Peyer's patch (tissue), 4 donors: Measurements from ENCODE around the gene SPRR1A. TPM values are rescaled to one million over a fixed set of nuclear protein-coding genes. Genes with fewer than 3 reads are reported as not detected.

Experiments used
- DNase-seq, 3 donors: peaks; one replicate each; pipeline ENCODE4 v3.0.0-alpha.2; 2017 to 2019
- H3K27ac ChIP-seq, 4 donors: fragments of 200-600 bp; sonication (generic); one replicate each; pipeline ENCODE4 v1.5.1; 2016 to 2019
- H3K27me3 ChIP-seq, 2 donors: fragments of 200-600 bp; sonication (generic); one replicate each; pipeline ENCODE4 v1.5.1; 2019
- H3K36me3 ChIP-seq, 3 donors: fragments of 200-600 bp; sonication (generic); one replicate each; pipeline ENCODE4 v1.5.1; 2016 to 2019
- H3K4me1 ChIP-seq, 4 donors: fragments of 200-600 bp; sonication (generic); one replicate each; pipeline ENCODE4 v1.5.1; 2016 to 2019
- H3K4me3 ChIP-seq, 4 donors: fragments of 200-600 bp; sonication (generic); 1 replicate in 3 of 4; 2 replicates in 1 of 4; pipeline ENCODE4 v1.5.1; 2016 to 2019; ENCODE audit warnings: mild to moderate bottlenecking in 1 of 4
- H3K9me3 ChIP-seq, 4 donors: fragments of 200-600 bp; sonication (generic); one replicate each; pipeline ENCODE4 v1.5.1; 2016 to 2019; ENCODE audit warnings: mild to moderate bottlenecking in 1 of 4
- POLR2A ChIP-seq, 2 donors: fragments of 450-650 bp; IDR thresholded peaks; one replicate each; pipeline ENCODE4 v1.5.1; 2017; ENCODE audit warnings: antibody characterized with exemption in 2 of 2, mild to moderate bottlenecking in 2 of 2, moderate library complexity in 2 of 2
- total RNA-seq, 4 donors: library from RNA; depleted of rRNA; stranded (reverse); fragments of >200 nt; gene quantifications; one replicate each; pipeline ENCODE4 v1.1.0, GENCODE V29; 2016
- TF ChIP-seq, protein P1 (sequence below), 6 experiments: fragments of 450-650 bp in 4 of 6; fragments of 200-600 bp in 2 of 6; sonication (generic) in 1 of 6; IDR thresholded peaks; one replicate each; pipeline ENCODE4 v1.5.1; 2017 to 2019; ENCODE audit warnings: antibody characterized with exemption in 6 of 6, mild to moderate bottlenecking in 3 of 6, moderate library complexity in 1 of 6

SPRR1A gene
- not detected for total RNA-seq

DNA sequence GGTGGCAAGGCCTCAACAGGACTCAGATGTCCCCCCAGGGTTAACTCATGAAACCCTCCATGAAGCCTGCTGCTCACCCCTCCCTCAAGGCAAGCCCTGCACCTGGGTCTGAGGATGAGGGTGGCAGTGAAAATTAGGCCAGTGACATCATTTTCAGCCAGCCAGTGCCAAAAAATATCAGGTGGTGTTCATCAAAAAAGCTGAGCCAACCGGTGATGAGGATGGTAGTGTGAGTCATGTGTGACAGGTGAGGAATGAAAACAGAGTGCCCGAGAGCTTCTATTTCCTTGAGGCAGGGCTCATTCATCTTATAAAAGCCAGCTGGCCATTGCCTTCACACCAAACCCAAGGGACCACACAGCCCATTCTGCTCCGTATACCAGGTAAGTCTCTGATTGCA is at the start of gene SPRR1A:
SPRR1A (plus strand) TSS at position 339 of the 400 bp plus-strand sequence. CDS start 1,150 bp downstream, outside the sequence.
- Histone ChIP-seq H3K27ac (no peak within 1 kb of the TSS), H3K9me3 (no peaks in the 10 kb centered on the region), H3K27me3 (no peaks in the 10 kb centered on the region), H3K4me3 (no peak within 1 kb of the TSS), H3K4me1 (no peaks in the 10 kb centered on the region), H3K36me3 (no peaks in the 10 kb centered on the region)
- no peak for DNase-seq
- TF ChIP-seq POLR2A (IDR thresholded peaks at IDR 0.05), result no peak
- TF ChIP-seq, protein P1, sequence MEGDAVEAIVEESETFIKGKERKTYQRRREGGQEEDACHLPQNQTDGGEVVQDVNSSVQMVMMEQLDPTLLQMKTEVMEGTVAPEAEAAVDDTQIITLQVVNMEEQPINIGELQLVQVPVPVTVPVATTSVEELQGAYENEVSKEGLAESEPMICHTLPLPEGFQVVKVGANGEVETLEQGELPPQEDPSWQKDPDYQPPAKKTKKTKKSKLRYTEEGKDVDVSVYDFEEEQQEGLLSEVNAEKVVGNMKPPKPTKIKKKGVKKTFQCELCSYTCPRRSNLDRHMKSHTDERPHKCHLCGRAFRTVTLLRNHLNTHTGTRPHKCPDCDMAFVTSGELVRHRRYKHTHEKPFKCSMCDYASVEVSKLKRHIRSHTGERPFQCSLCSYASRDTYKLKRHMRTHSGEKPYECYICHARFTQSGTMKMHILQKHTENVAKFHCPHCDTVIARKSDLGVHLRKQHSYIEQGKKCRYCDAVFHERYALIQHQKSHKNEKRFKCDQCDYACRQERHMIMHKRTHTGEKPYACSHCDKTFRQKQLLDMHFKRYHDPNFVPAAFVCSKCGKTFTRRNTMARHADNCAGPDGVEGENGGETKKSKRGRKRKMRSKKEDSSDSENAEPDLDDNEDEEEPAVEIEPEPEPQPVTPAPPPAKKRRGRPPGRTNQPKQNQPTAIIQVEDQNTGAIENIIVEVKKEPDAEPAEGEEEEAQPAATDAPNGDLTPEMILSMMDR (IDR thresholded peaks at IDR 0.05), result no peak

DNA sequence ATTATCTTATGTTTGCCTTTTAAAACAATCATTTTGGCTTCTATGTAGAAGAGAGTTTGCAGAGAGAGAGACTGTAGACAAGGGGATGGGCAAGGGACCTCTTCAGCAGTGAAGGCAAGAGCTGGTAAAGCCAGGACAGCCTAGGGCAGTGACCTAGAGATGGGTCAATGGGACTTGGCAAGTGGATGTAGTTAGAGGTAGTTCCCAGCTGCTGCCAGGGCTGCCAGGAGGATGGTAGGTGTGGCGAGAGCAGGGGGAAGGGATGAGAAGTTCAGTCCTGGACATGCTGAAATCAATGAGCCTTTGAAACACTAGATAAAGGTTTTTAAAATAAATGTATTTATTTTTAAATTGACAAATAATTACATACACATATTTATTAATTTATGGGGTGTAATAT is 43.3 kb upstream of the SPRR1A start:
- Histone ChIP-seq H3K4me3 (no peak overlapping the region), H3K4me1 (no peaks in the 10 kb centered on the region), H3K27ac (no peak overlapping the region), H3K27me3 (no peaks in the 10 kb centered on the region), H3K9me3 (no peaks in the 10 kb centered on the region), H3K36me3 (no peaks in the 10 kb centered on the region)
- DNase-seq, result no peak
- TF ChIP-seq, protein P1 (IDR thresholded peaks at IDR 0.05), result no peak
- no peak for TF ChIP-seq POLR2A (IDR thresholded peaks at IDR 0.05)

DNA sequence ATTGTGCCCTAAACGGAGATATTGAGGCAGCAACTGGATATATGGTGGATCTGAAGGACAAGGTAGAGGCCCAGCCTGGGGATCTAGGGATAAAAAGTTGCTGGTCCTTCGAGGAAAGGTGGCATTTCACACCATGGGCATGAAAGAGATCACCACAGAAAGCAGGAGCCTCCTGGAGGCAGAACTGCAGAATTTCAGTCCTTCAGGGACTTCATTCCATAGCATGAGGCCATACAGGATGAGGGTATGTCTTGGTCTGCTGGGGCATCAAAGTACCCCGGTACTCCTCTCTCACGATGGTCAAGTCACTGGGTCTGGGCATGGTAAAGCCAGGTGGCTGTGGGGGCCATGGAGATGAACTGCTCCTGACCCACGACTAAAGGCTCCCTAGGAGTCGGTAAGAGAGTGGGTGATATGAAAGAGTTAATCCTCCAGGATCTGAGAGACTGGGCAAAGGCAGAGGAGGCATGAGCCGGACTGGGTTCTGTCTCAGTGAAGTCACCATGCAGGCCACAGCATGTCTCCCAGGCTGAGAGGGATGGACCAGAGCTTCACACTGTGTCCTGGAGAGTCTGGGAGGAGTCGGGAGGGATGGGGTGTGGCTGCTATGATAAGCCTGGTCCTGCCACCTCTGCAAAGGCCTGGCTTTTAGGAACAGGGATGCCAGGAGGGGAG is 42.7 kb upstream of the SPRR1A start:
- TF ChIP-seq POLR2A (IDR thresholded peaks at IDR 0.05), result no peak
- TF ChIP-seq, protein P1 (IDR thresholded peaks at IDR 0.05), result no peak
- DNase-seq, result no peak
- no peaks in the 10 kb centered on the region for H3K27me3 ChIP-seq
- no peaks in the 10 kb centered on the region for H3K36me3 ChIP-seq
- no peaks in the 10 kb centered on the region for H3K9me3 ChIP-seq
- no peak overlapping the region for H3K27ac ChIP-seq
- H3K4me1 ChIP-seq, result no peaks in the 10 kb centered on the region
- no peak overlapping the region for H3K4me3 ChIP-seq

DNA sequence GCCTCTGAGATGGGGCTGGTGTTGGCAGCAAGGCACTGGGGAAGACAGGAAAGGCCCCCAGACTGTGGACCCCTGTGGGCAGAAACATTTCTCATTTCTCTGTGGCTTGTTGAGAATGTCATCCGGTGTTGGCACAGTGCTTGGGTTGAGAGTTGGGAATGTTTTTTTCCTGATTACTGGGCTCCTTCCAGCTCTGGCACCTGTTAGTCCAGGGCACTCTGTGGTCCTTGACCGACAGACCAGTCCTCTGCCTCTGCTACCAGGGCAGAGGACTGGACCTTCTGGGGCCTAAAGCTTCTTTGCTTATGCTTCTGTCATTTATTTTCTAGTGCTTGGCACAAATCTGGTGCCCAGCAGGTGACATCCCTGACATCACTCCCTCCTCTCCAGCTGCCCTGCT is 41.7 kb upstream of the SPRR1A start:
- DNase-seq, result no peak
- Histone ChIP-seq H3K27me3 (no peaks in the 10 kb centered on the region), H3K36me3 (no peaks in the 10 kb centered on the region), H3K4me1 (no peaks in the 10 kb centered on the region), H3K27ac (no peak overlapping the region), H3K4me3 (no peak overlapping the region), H3K9me3 (no peaks in the 10 kb centered on the region)
- TF ChIP-seq, protein P1 (IDR thresholded peaks at IDR 0.05), result no peak
- TF ChIP-seq POLR2A (IDR thresholded peaks at IDR 0.05), result no peak

- TF ChIP-seq POLR2A (IDR thresholded peaks at IDR 0.05), result no peak
- TF ChIP-seq, protein P1 (IDR thresholded peaks at IDR 0.05), result no peak
- H3K4me1 ChIP-seq, result no peaks in the 10 kb centered on the region
These were observed 37.6 kb upstream of the SPRR1A start for GRCh38 chr1:152946248-152946647.

More at GRCh38 chr1:152946248-152946647, 37.6 kb upstream of the SPRR1A start:
- Histone ChIP-seq H3K27me3 (no peaks in the 10 kb centered on the region), H3K36me3 (no peaks in the 10 kb centered on the region), H3K9me3 (no peaks in the 10 kb centered on the region), H3K27ac (no peak overlapping the region), H3K4me3 (no peak overlapping the region)
- DNase-seq, result no peak
